Measurements from ENCODE around the gene CSAD. TPM values are rescaled to one million over a fixed set of nuclear protein-coding genes. Genes with fewer than 3 reads are reported as not detected.

The CSAD gene
- total and polyA plus RNA-seq, 7 experiments from 2014 or later = 1.3 to 76.3 (median 66.0) TPM

GRCh38 chr12:53210843-53211242 lies 30.1 kb upstream of the CSAD start:
- DNase-seq (no peak), ATAC-seq (no peak)
- H3K9me3 ChIP-seq (ENCODE audit: control insufficient read depth in 2 of 3, low read length in 3 of 3) = no peaks in the 10 kb centered on the region
- peak overlapping the region; percentile 70 for H3K27ac ChIP-seq (ENCODE audit: low read depth, low read length)
- peaks cover 0 to 56% (median 12%) of the 10 kb centered on the region in 5 donors for H3K36me3 Mint-ChIP-seq
- H3K27ac Mint-ChIP-seq = peak overlapping the region in 5 of 9 donors; percentile 34 to 88 (median 65)
- POLR2A ChIA-PET = interaction anchor here (0.9 to 9.7 kb wide), 9 partner anchors 8 to 84 kb away, joined by 4 to 103 read pairs (median 5); partner anchors contain the start of genes CSAD, PFDN5 and ZNF740
- peaks cover 24 to 31% of the 10 kb centered on the region in 2 donors for H3K4me1 ChIP-seq (ENCODE audit: control insufficient read depth in 2 of 2, insufficient read depth in 2 of 2, low read length in 2 of 2)
- intact Hi-C loops (cut with micrococcal nuclease) = no loop called here
- CTCF ChIA-PET = interaction anchor here (0.8 to 14.6 kb wide), 9 partner anchors 10 to 111 kb away, joined by 3 to 159 read pairs (median 11); partner anchors contain the start of genes AAAS, CSAD, ESPL1 and ZNF740
- H3K27me3 Mint-ChIP-seq = no peaks in the 10 kb centered on the region
- H3K4me1 Mint-ChIP-seq = peaks cover 56 to 84% (median 70%) of the 10 kb centered on the region in 7 donors
- no peaks in the 10 kb centered on the region for H3K9me3 Mint-ChIP-seq
- peaks cover 0 to 55% (median 0%) of the 10 kb centered on the region in 3 experiments for H3K36me3 ChIP-seq (ENCODE audit: control insufficient read depth in 2 of 3, insufficient read depth in 3 of 3, low read length in 3 of 3)
- H3K4me3 ChIP-seq (ENCODE audit: low read length) = no peak overlapping the region
- no peaks in the 10 kb centered on the region for H3K27me3 ChIP-seq (ENCODE audit: control insufficient read depth in 2 of 2, insufficient read depth in 2 of 2, low read length in 2 of 2)
- H3K4me3 Mint-ChIP-seq = no peak overlapping the region

- DNase-seq (peak in 3 of 9 donors; percentile 32 to 55 (median 34)), ATAC-seq (peak; percentile 43)
- Mint-ChIP-seq H3K4me3 (peak overlapping the region; percentile 67 to 95 (median 83)), H3K27me3 (no peaks in the 10 kb centered on the region), H3K27ac (peak overlapping the region; percentile 86 to 98 (median 88)), H3K9me3 (no peaks in the 10 kb centered on the region), H3K36me3 (peaks cover 0 to 56% (median 12%) of the 10 kb centered on the region in 5 donors), H3K4me1 (peaks cover 56 to 77% (median 69%) of the 10 kb centered on the region in 7 donors)
- H3K4me3 ChIP-seq (ENCODE audit: low read length) = peak overlapping the region; percentile 33
- ChIA-PET CTCF (interaction anchor here (0.9 to 14.6 kb wide), 7 partner anchors 10 to 112 kb away, joined by 3 to 159 read pairs (median 5); partner anchors contain the start of genes AAAS, CSAD and ZNF740), POLR2A (interaction anchor here (0.7 to 9.7 kb wide), 12 partner anchors 10 to 114 kb away, joined by 3 to 103 read pairs (median 10); partner anchors contain the start of genes CSAD, ESPL1, MYG1 and PFDN5)
- H3K36me3 ChIP-seq (ENCODE audit: control insufficient read depth in 2 of 3, insufficient read depth in 3 of 3, low read length in 3 of 3) = peaks cover 0 to 36% (median 0%) of the 10 kb centered on the region in 3 experiments
- H3K27ac ChIP-seq (ENCODE audit: low read depth, low read length) = peak overlapping the region; percentile 70
- H3K27me3 ChIP-seq (ENCODE audit: control insufficient read depth in 2 of 2, insufficient read depth in 2 of 2, low read length in 2 of 2) = no peaks in the 10 kb centered on the region
- intact Hi-C loops (cut with micrococcal nuclease) = loop anchor here (1.0 to 5.0 kb wide), 5 partner anchors 11 to 243 kb away; partner anchors contain the start of genes CSAD (in 1 of the 2), PCBP2 (in 1 of the 2) and ZNF740 (in 1 of the 2)
- H3K9me3 ChIP-seq (ENCODE audit: control insufficient read depth in 2 of 3, low read length in 3 of 3) = no peaks in the 10 kb centered on the region
- peaks cover 37 to 44% of the 10 kb centered on the region in 2 donors for H3K4me1 ChIP-seq (ENCODE audit: control insufficient read depth in 2 of 2, insufficient read depth in 2 of 2, low read length in 2 of 2)
These were observed 28.2 kb upstream of the CSAD start for GRCh38 chr12:53208877-53209463.

- ChIA-PET CTCF (interaction anchor here (0.9 to 14.6 kb wide), 9 partner anchors 9 to 113 kb away, joined by 3 to 159 read pairs (median 5); partner anchors contain the start of genes AAAS, CSAD and ZNF740), POLR2A (interaction anchor here (0.7 to 9.7 kb wide), 15 partner anchors 9 to 115 kb away, joined by 3 to 103 read pairs (median 7); partner anchors contain the start of genes AAAS, CSAD, ESPL1 and MYG1)
- Histone ChIP-seq H3K27ac (ENCODE audit: low read depth, low read length) (peak overlapping the region; percentile 70), H3K4me1 (ENCODE audit: control insufficient read depth in 2 of 2, insufficient read depth in 2 of 2, low read length in 2 of 2) (peaks cover 42 to 50% of the 10 kb centered on the region in 2 donors), H3K9me3 (ENCODE audit: control insufficient read depth in 2 of 3, low read length in 3 of 3) (no peaks in the 10 kb centered on the region), H3K4me3 (ENCODE audit: low read length) (peak overlapping the region; percentile 33), H3K27me3 (ENCODE audit: control insufficient read depth in 2 of 2, insufficient read depth in 2 of 2, low read length in 2 of 2) (no peaks in the 10 kb centered on the region), H3K36me3 (ENCODE audit: control insufficient read depth in 2 of 3, insufficient read depth in 3 of 3, low read length in 3 of 3) (peaks cover 0 to 31% (median 0%) of the 10 kb centered on the region in 3 experiments)
- ATAC-seq = no peak
- intact Hi-C loops (cut with micrococcal nuclease) = loop anchor here (5.0 kb wide), 2 partner anchors 141 to 244 kb away; partner anchors contain the start of gene PCBP2 (in 1 of the 2)
- no peak for DNase-seq
- H3K9me3 Mint-ChIP-seq = no peaks in the 10 kb centered on the region
- H3K36me3 Mint-ChIP-seq = peaks cover 0 to 55% (median 12%) of the 10 kb centered on the region in 5 donors
- H3K4me1 Mint-ChIP-seq = peaks cover 51 to 76% (median 69%) of the 10 kb centered on the region in 7 donors
- no peaks in the 10 kb centered on the region for H3K27me3 Mint-ChIP-seq
- peak overlapping the region; percentile 86 to 98 (median 88) for H3K27ac Mint-ChIP-seq
- peak overlapping the region; percentile 72 to 95 (median 83) for H3K4me3 Mint-ChIP-seq
These were observed 27.7 kb upstream of the CSAD start for GRCh38 chr12:53208435-53208834.

GRCh38 chr12:53207042-53207441 lies 26.3 kb upstream of the CSAD start, which contains the start of gene ITGB7:
Gene ITGB7, minus strand, starts transcription at chr12:53207251. Its CDS starts 6,808 bp downstream, at chr12:53200443.
- Histone ChIP-seq H3K27ac (ENCODE audit: low read depth, low read length) (peak within 1 kb of the TSS; percentile 85), H3K4me1 (ENCODE audit: control insufficient read depth in 2 of 2, insufficient read depth in 2 of 2, low read length in 2 of 2) (peaks cover 52 to 61% of the 10 kb centered on the region in 2 donors), H3K9me3 (ENCODE audit: control insufficient read depth in 2 of 3, low read length in 3 of 3) (no peaks in the 10 kb centered on the region), H3K27me3 (ENCODE audit: control insufficient read depth in 2 of 2, insufficient read depth in 2 of 2, low read length in 2 of 2) (no peaks in the 10 kb centered on the region), H3K4me3 (ENCODE audit: low read length) (peak within 1 kb of the TSS; percentile 84), H3K36me3 (ENCODE audit: control insufficient read depth in 2 of 3, insufficient read depth in 3 of 3, low read length in 3 of 3) (peaks cover 0 to 17% (median 0%) of the 10 kb centered on the region in 3 experiments)
- Mint-ChIP-seq H3K36me3 (peaks cover 0 to 51% (median 8%) of the 10 kb centered on the region in 5 donors), H3K27ac (peak within 1 kb of the TSS; percentile 82 to 98 (median 88)), H3K27me3 (no peaks in the 10 kb centered on the region), H3K9me3 (no peaks in the 10 kb centered on the region), H3K4me3 (peak within 1 kb of the TSS; percentile 83 to 95 (median 88)), H3K4me1 (peaks cover 51 to 76% (median 69%) of the 10 kb centered on the region in 7 donors)
- ChIA-PET CTCF (interaction anchor here (0.6 to 14.6 kb wide), 7 partner anchors 8 to 82 kb away, joined by 3 to 159 read pairs (median 4); partner anchors contain the start of gene ESPL1), POLR2A (interaction anchor here (1.0 to 9.7 kb wide), 14 partner anchors 8 to 114 kb away, joined by 3 to 103 read pairs (median 8); partner anchors contain the start of genes AAAS, CSAD, MYG1 and PFDN5)
- DNase-seq = peak in 8 of 9 donors; percentile 59 to 72 (median 67)
- ATAC-seq = peak; percentile 89
- intact Hi-C loops (cut with micrococcal nuclease) = loop anchor here (1.0 to 5.0 kb wide), 5 partner anchors 9 to 245 kb away; partner anchors contain the start of genes CSAD (in 1 of the 2), PCBP2 (in 1 of the 2) and ZNF740 (in 1 of the 2)

- Mint-ChIP-seq H3K27ac (peak overlapping the region; percentile 61 to 90 (median 87)), H3K36me3 (peaks cover 0 to 50% (median 7%) of the 10 kb centered on the region in 5 donors), H3K4me3 (peak overlapping the region; percentile 83 to 92 (median 86)), H3K9me3 (no peaks in the 10 kb centered on the region), H3K27me3 (no peaks in the 10 kb centered on the region), H3K4me1 (peaks cover 53 to 84% (median 71%) of the 10 kb centered on the region in 7 donors)
- ChIA-PET POLR2A (interaction anchor here (0.6 to 9.7 kb wide), 10 partner anchors 7 to 258 kb away, joined by 3 to 103 read pairs (median 14); partner anchors contain the start of genes CSAD, MYG1, PFDN5 and ZNF740), CTCF (interaction anchor here (0.9 to 10.7 kb wide), 5 partner anchors 7 to 31 kb away, joined by 3 to 88 read pairs (median 4); partner anchors contain the start of genes CSAD and ZNF740)
- H3K27ac ChIP-seq (ENCODE audit: low read depth, low read length) = peak overlapping the region; percentile 85
- H3K9me3 ChIP-seq (ENCODE audit: control insufficient read depth in 2 of 3, low read length in 3 of 3) = no peaks in the 10 kb centered on the region
- peak overlapping the region; percentile 84 for H3K4me3 ChIP-seq (ENCODE audit: low read length)
- H3K4me1 ChIP-seq (ENCODE audit: control insufficient read depth in 2 of 2, insufficient read depth in 2 of 2, low read length in 2 of 2) = peaks cover 63 to 73% of the 10 kb centered on the region in 2 donors
- DNase-seq (peak in 1 of 9 donors; percentile 75), ATAC-seq (peak; percentile 68)
- H3K36me3 ChIP-seq (ENCODE audit: control insufficient read depth in 2 of 3, insufficient read depth in 3 of 3, low read length in 3 of 3) = peaks cover 0 to 6% (median 0%) of the 10 kb centered on the region in 3 experiments
- no peaks in the 10 kb centered on the region for H3K27me3 ChIP-seq (ENCODE audit: control insufficient read depth in 2 of 2, insufficient read depth in 2 of 2, low read length in 2 of 2)
- intact Hi-C loops (cut with micrococcal nuclease) = loop anchor here (1.0 to 5.0 kb wide), 3 partner anchors 8 to 246 kb away; partner anchors contain the start of gene PCBP2 (in 1 of the 2)
These were observed 25.2 kb upstream of the CSAD start for GRCh38 chr12:53205747-53206419.

Measured in naive thymus-derived CD4-positive, alpha-beta T cell (primary cell).